ENCODE results near the gene TRPC6. TPM values are rescaled to one million over a fixed set of nuclear protein-coding genes. Genes with fewer than 3 reads are reported as not detected.

TRPC6 gene
- total RNA-seq, 1 donor from 2014 or later = not detected

GRCh38 chr11:101407324-101407723, 176.5 kb downstream of the TRPC6 start:
- TF ChIP-seq, protein P1, sequence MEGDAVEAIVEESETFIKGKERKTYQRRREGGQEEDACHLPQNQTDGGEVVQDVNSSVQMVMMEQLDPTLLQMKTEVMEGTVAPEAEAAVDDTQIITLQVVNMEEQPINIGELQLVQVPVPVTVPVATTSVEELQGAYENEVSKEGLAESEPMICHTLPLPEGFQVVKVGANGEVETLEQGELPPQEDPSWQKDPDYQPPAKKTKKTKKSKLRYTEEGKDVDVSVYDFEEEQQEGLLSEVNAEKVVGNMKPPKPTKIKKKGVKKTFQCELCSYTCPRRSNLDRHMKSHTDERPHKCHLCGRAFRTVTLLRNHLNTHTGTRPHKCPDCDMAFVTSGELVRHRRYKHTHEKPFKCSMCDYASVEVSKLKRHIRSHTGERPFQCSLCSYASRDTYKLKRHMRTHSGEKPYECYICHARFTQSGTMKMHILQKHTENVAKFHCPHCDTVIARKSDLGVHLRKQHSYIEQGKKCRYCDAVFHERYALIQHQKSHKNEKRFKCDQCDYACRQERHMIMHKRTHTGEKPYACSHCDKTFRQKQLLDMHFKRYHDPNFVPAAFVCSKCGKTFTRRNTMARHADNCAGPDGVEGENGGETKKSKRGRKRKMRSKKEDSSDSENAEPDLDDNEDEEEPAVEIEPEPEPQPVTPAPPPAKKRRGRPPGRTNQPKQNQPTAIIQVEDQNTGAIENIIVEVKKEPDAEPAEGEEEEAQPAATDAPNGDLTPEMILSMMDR (conservative IDR thresholded peaks at IDR 0.05) = no peak
- H3K9me3 Mint-ChIP-seq = no peaks in the 10 kb centered on the region
- no peaks in the 10 kb centered on the region for H3K4me1 Mint-ChIP-seq
- no peaks in the 10 kb centered on the region for H3K36me3 Mint-ChIP-seq (ENCODE audit: low read depth)
- no peak overlapping the region for H3K27ac Mint-ChIP-seq (ENCODE audit: unreplicated experiment)
- H3K4me3 Mint-ChIP-seq = no peak overlapping the region
- peaks cover 11% of the 10 kb centered on the region for H3K27me3 Mint-ChIP-seq (ENCODE audit: low read depth)
- no peak for DNase-seq (ENCODE audit: low read depth, low spot score)

Small RNA genes lying within 50 kb of the gene (microRNA-seq; reads per million reads assigned to microRNA genes)
- not detected for gene MIR3920

All from neural crest cell (in vitro differentiated cells).